Erythroblast (primary cell): Measurements from ENCODE around the gene IQCN.

Source experiments
- GATA1 ChIP-seq: IDR thresholded peaks from 2 replicates; pipeline ENCODE4 v1.6.1; 2011; ENCODE audit warnings: low read depth, mild to moderate bottlenecking, control low read depth, low read length, moderate library complexity
- POLR2A ChIP-seq: IDR thresholded peaks from 2 replicates; pipeline ENCODE4 v1.6.1; 2011; ENCODE audit warnings: mild to moderate bottlenecking, low read length

GRCh38 chr19:18270326-18270725 lies 3.9 kb downstream of the IQCN start:
- TF ChIP-seq POLR2A, result no peak
- no peak for TF ChIP-seq GATA1
